Sigmoid colon (tissue), 4 donors: ENCODE data around the gene HTR6.

ENCODE experiments used
- POLR2A ChIP-seq, 2 donors: fragments of 450-650 bp; IDR thresholded peaks; one replicate each; pipeline ENCODE4 v1.6.1; 2016; ENCODE audit warnings: antibody characterized with exemption in 2 of 2, mild to moderate bottlenecking in 2 of 2, moderate library complexity in 2 of 2
- POLR2AphosphoS5 ChIP-seq, 4 donors: sonication (generic); formaldehyde crosslinking; IDR thresholded peaks; one replicate each; pipeline ENCODE4 v1.6.1; 2017; ENCODE audit warnings: antibody characterized with exemption in 4 of 4
- TF ChIP-seq, protein P1 (sequence below), 4 experiments: fragments of 450-650 bp in 3 of 4; fragments of 200-600 bp in 1 of 4; IDR thresholded peaks; one replicate each; pipeline ENCODE4 v1.5.1; 2016 to 2019; ENCODE audit warnings: antibody characterized with exemption in 4 of 4, mild to moderate bottlenecking in 3 of 4, moderate library complexity in 2 of 4

DNA sequence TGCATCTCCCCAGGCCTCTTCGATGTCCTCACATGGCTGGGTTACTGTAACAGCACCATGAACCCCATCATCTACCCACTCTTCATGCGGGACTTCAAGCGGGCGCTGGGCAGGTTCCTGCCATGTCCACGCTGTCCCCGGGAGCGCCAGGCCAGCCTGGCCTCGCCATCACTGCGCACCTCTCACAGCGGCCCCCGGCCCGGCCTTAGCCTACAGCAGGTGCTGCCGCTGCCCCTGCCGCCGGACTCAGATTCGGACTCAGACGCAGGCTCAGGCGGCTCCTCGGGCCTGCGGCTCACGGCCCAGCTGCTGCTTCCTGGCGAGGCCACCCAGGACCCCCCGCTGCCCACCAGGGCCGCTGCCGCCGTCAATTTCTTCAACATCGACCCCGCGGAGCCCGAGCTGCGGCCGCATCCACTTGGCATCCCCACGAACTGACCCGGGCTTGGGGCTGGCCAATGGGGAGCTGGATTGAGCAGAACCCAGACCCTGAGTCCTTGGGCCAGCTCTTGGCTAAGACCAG lies 14.3 kb downstream of the HTR6 start:
- TF ChIP-seq, protein P1, sequence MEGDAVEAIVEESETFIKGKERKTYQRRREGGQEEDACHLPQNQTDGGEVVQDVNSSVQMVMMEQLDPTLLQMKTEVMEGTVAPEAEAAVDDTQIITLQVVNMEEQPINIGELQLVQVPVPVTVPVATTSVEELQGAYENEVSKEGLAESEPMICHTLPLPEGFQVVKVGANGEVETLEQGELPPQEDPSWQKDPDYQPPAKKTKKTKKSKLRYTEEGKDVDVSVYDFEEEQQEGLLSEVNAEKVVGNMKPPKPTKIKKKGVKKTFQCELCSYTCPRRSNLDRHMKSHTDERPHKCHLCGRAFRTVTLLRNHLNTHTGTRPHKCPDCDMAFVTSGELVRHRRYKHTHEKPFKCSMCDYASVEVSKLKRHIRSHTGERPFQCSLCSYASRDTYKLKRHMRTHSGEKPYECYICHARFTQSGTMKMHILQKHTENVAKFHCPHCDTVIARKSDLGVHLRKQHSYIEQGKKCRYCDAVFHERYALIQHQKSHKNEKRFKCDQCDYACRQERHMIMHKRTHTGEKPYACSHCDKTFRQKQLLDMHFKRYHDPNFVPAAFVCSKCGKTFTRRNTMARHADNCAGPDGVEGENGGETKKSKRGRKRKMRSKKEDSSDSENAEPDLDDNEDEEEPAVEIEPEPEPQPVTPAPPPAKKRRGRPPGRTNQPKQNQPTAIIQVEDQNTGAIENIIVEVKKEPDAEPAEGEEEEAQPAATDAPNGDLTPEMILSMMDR (IDR thresholded peaks at IDR 0.05), result no peak
- no peak for TF ChIP-seq POLR2A (IDR thresholded peaks at IDR 0.05)
- no peak for TF ChIP-seq POLR2AphosphoS5 (IDR thresholded peaks at IDR 0.05)
